Femur (tissue), 1 donor: ENCODE results near the gene MON1A.
"Not testable (repeated sequence)": the region's sequence is repeated elsewhere in the genome, so short reads cannot be mapped to it uniquely, and the experiment has no call there.

Experiments used
- DNase-seq: peaks from one replicate; pipeline ENCODE4 v3.0.0-alpha.2; 2017

MON1A gene

GRCh38 chr3:49929291-49930167 lies at the start of gene MON1A:
MON1A (minus strand) TSS chr3:49929811; CDS start chr3:49913346, 16,465 bp downstream.
- peak; percentile 95 for DNase-seq

- DNase-seq, result no peak
Measured at GRCh38 chr3:49976942-49977341, 47.3 kb upstream of the MON1A start.

GRCh38 chr3:49972656-49973055 lies 43.0 kb upstream of the MON1A start:
- no peak for DNase-seq

GRCh38 chr3:49968346-49968745 lies 38.7 kb upstream of the MON1A start:
- DNase-seq, result no peak

- no peak for DNase-seq
Measured at GRCh38 chr3:49967291-49967690, 37.7 kb upstream of the MON1A start.

GRCh38 chr3:49966233-49966942 lies 36.8 kb upstream of the MON1A start:
- no peak for DNase-seq

GRCh38 chr3:49955636-49956035 lies 26.0 kb upstream of the MON1A start:
- no peak for DNase-seq

GRCh38 chr3:49952924-49953323 lies 23.3 kb upstream of the MON1A start:
- no peak for DNase-seq

GRCh38 chr3:49942651-49943050 lies 13.0 kb upstream of the MON1A start:
- DNase-seq, result no peak

GRCh38 chr3:49940667-49941249 lies 11.1 kb upstream of the MON1A start:
- DNase-seq, result no peak

GRCh38 chr3:49939858-49940666 lies 10.5 kb upstream of the MON1A start, which contains the start of gene RBM6:
RBM6 (plus strand) TSS chr3:49940150; CDS start chr3:49962642, 22,492 bp downstream.
- peak; percentile 97 for DNase-seq

GRCh38 chr3:49937090-49937489 lies 7.5 kb upstream of the MON1A start:
- DNase-seq, result no peak

- not testable (repeated sequence) for DNase-seq
Measured at GRCh38 chr3:49932281-49932680, 2.7 kb upstream of the MON1A start.

- no peak for DNase-seq
Measured at GRCh38 chr3:49930922-49931321, 1.3 kb upstream of the MON1A start.

- DNase-seq, result no peak
Measured at GRCh38 chr3:49930168-49930690, 618 bp upstream of the MON1A start.

- DNase-seq, result no peak
Measured at GRCh38 chr3:49928481-49929017, 1.1 kb downstream of the MON1A start.

GRCh38 chr3:49927798-49928197 lies 1.8 kb downstream of the MON1A start:
- no peak for DNase-seq

- no peak for DNase-seq
Measured at GRCh38 chr3:49926117-49926728, 3.4 kb downstream of the MON1A start.

GRCh38 chr3:49925485-49925884 lies 4.1 kb downstream of the MON1A start:
- DNase-seq, result no peak

GRCh38 chr3:49924683-49925082 lies 4.9 kb downstream of the MON1A start:
- no peak for DNase-seq

GRCh38 chr3:49917806-49918590 lies 11.6 kb downstream of the MON1A start:
- not testable (repeated sequence) for DNase-seq
